ENCODE data around the gene OR1D5.
"Not testable (repeated sequence)": the region's sequence is repeated elsewhere in the genome, so short reads cannot be mapped to it uniquely, and the experiment has no call there.

OR1D5 gene

DNA sequence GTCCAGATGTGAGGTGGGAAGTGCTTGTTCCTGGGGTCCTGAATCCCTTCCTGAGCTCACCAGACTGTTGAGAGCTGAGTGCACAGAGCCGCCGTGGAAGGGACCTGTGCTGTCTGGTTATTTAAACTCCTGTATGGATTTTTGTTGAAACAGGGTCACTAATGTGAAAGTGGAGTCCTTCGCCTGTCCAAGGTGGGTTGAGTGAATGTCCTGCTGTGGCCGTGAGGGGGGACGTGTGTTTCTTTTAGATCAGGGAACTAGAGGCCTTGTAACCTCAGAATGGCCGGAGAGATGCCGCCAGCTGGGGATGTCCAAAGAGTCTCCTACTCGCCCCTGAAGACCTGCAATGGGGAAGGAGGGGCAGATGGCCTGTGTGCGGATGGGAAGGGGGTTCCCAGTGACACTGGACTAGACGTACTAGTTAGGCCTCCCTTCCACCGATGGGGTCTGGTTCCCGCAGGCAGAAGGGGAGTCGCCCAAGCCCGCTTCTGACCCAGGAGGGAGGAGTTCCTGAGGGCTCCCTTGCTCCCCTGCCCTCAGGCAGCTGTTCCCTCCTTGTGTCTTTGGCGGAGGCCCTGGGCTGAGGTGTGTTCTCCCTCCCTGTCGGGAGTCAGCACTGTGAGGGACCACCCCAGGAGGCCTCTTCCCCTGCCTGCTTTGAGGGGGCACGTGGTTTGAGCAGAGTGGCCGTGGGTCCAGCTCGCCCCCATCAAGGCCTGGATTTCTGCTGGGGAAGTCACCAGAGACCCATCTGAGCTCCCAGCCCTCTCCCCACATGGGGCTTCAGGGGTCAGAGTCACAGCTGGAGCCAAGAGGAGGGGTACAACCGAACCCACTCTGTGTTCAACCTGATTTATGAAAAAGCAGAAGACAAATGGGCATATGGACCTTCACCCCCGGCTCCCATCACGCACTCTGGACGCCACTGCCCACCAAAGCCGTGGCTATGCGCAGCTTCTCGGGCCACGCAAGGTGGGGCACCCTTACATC lies 30.9 kb downstream of the OR1D5 start:
- DNase-seq, result no peak

DNA sequence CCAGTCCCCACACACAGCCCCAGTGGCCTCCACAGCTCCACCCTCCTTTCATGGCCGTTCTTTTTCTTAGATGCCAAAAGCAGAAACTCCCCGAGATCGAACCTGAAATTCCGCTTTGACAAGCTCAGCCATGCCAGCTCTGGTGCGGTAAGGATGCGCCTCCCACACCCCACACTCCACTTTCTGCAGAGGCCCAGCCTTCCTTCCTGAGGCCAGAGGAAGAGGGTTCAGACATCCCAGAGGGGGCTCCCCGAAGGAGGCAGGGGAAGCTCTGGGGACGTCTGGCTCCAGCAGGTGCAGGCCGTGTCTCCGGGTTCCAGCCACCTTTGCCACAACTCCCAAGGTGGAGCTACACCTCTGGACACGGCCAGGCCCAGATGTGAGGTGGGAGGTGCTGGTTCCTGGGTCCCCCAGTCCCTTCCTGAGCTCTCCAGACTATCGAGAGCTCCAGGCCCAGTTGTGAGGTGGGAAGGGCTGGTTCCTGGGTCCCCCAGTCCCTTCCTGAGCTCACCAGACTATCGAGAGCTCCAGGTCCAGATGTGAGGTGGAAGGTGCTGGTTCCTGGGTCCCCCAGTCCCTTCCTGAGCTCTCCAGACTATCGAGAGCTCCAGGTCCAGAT lies 32.4 kb downstream of the OR1D5 start:
- not testable (repeated sequence) for DNase-seq

DNA sequence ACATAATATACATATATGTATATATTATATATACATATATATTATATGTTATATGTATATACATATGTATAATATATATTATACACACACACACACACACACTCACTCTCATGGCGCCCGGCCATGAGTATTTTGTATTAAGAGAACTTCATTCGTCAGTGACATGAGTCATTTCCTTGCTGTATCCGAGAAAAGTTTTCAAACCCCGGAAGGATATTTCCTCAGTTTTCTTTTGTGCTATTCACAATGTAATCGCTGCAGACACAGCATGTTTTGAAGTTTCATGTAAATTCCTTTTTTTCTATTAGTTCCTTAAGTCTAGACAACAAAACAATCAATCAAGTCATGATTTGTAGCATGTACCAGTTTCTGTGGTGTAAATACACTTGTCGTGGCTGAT lies 33.3 kb downstream of the OR1D5 start:
- no peak for DNase-seq

DNA sequence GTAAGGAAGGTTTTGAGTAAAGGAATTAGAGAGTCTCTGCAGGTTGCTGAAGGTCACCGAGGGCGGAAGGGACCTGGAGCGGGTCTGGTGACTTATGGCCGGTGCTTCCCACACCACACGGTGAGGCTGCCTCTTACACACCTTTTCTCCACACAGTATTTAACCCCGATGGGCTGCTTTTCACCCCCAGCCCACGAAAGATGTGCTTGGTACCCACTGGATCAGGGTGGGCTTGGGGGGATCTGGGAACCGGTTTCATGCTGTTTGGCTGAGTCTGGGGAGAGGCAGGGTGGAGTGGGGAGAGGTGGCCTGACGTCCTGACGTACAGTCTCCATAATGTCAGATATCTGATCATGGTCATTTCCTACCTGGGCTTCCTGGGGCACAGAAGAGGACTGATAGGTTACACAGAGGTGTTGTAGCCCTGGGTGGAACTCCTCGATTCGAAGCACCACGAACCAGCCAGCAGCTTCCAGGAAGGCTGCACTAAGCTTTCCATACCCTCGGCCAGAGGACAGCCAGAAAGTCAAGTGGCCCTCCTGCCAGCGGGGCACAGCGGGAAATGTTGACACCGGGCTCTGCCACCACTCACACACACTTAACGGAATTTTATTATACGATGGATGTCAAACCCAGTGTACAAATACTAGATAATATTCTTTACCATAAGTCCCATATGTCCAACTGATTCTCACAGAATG lies 34.0 kb downstream of the OR1D5 start:
- no peak for DNase-seq

DNA sequence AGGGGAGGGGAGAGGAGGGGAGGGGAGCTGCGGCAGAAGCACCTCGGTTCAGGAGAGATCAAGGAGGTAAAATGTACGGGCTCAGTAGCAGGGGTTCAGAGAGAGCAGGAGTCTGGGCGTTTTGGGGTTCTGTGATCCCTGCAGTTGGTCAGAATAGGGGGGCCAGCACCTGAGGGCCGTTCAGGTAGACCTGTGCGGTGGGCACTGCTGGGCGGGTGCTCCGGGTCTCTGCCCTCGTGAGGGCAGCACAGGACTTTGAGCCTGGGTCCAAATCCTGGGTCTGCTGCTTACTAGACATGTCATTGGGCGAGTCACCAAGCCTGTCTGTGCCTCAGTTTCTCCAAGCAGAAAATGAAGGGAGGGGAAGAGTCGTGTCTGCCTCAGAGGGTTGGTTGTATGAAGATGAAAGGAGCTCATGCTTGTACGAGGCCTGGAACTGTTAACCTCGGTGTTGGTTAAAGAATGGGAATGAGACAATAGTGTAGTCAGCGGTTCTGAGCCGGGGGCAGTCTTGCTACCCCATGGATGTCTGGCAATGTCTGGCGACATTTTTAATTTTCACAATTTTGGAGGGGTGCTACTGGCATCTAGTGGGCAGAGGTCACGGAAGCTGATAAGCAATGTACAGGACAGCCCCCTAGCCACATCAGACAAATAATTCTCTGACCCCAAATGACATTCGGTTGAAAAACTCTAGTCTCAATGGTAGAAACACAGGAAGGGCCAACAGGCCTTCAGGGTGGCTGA lies 35.4 kb downstream of the OR1D5 start:
- no peak for DNase-seq

DNA sequence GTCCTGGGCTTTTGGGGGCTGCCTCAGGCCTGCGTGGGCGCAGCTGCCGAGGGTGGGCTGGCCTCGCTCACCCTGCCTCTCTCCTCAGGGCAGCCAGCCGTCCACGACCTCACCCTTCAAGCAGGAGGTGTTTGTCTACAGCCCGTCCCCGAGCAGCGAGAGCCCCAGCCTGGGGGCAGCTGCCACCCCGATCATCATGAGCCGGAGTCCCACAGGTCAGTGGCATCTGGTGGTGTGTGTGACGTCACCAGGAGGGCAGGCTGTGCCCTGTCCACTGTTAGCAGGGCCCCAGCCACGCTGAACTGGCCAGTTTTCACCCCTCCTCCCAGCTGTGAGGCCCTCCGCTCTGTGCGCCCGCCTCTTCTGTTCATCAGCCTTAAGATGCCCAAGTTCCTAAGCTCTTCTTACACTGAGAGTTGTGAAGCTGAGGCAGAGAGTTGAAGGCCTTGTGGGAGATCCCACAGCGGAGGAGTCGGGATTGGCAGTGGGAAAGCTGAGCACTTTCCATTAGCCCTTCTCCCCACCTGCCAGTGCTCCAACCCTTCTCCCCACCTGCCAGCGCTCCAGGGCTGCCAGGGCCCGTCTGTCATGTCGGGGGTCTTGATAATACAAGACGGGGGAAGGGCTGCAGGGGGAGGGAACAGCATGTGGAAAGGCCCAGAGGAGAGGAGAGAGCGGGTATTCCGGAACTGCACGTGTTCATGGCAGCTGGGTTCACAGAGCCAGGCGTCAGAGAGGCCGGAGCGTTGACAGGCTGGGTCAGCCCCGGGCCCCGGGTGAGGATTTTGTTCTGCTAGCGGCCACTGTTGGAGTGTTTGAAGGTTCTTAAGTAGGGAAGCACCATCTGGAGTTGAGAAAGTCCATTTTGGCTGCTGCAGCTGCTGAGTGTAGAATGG lies 36.3 kb downstream of the OR1D5 start:
- DNase-seq, result no peak

DNA sequence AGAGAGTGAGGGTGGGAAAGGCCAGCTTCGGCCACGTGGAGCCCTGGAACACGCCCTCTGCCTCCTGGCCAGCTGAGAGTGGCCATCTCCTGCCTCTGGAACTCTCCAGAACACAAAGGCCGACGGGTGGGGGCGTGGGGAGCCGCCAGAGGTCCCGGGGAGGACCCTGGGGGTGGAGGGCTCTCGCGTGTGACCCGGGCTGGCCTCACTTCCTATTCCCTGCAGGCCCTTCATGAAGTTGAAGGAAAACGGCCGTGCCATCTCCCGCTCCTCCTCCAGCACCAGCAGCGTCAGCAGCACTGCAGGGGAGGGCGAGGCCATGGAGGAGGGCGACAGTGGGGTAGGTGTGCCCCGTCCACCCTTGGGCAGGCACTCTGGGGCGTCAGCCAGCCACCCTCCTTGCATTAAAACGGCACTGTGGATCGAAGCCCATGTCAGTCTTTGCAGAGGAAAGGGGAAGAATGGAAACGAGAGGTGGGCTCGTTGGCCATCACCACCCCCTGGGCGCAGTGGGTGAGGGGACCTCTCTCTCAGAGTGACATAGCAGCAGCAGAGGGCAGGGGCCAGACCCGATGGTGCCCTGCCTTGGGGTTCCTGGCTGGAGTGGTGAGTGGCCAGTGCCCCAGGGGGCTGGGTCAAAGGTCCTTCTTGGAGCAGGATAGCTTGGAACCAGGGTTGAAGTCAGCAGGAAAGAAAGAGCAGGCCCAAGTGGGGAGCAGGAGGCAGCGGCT lies 37.1 kb downstream of the OR1D5 start:
- DNase-seq, result no peak

DNA sequence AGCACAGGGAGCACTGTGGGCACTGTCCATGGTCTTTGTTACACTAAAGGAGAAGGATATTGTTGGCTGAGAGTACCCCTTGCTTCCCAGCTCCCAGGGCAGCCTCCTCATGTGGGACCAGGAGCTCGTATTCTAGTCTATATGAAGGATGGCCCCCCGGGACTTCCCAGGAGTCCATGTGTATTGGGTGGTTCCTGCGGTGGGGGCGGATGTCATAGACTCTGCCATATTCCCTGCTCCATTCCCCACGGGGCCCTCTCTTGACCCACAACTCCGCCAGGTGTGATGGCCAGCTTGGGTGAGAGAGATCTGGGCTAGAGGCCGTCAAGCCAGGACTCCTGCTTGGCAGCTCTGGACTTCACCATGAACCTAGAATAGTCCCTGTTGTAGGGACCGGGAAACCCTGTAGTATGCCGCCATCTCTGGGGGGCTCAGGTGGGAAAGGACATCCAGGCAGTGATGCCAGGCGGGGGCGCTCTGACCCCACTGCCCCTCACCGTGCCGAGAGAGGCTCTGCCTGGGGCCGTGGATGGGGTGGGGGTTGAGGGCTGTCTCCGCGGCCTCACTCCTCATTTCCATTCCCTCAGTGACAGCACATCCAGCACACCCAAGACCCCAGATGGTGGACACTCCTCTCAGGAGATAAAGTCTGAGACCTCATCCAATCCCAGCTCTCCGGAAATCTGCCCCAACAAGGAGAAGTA lies 37.8 kb downstream of the OR1D5 start:
- no peak for DNase-seq

DNA sequence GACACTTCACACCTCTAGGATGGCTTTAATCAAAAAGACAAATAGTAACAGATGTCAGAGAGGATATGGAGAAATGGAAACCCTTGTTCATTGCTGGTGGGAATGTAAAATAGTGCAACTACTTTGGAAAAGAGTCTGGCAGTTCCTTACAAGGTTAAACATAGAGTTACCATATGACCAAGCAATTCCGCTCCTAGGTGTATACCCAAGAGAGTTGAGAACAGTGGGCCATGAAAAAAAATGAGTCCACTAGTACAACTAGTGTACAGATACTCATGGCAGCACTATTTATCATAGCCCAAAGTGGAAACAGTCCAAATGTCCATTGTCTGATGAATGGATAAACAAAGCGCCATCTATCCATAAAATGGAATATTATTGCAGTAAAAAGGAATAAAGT lies 39.1 kb downstream of the OR1D5 start:
- no peak for DNase-seq

DNA sequence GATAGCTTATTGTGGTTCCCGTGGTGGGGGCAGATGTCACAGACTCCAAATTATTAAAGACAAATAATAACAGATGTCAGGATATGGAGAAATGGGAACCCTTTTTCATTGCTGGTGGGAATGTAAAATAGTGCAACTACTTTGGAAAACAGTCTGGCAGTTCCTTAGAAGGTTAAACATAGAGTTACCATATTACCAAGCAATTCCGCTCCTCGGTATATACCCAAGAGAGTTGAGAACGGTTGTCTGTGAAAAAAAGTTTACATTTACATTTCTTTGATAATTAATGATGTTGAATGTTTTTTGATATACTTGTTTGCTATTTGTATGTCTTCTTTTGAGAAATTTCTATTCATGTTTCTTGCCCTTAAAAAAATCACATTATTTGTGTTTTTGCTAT lies 41.2 kb downstream of the OR1D5 start:
- no peak for DNase-seq

DNA sequence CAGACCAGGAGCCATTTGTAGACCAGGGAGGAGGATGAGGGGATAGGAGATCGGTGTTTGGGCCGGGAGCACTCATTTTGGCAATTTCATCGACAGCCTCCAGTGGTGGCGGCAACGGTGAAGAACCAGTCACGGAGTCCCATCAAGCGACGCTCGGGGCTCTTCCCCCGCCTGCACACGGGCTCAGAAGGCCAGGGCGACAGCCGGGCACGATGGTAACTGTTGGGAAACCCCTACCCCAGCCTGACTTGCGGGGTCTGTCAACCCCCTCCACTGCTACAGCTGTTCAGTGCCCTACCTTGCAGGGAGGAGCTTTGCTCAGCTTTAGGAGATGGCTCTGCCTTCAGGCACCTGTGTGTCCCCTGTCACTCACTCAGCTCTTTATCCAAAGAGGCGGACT lies 43.0 kb downstream of the OR1D5 start:
- no peak for DNase-seq

DNA sequence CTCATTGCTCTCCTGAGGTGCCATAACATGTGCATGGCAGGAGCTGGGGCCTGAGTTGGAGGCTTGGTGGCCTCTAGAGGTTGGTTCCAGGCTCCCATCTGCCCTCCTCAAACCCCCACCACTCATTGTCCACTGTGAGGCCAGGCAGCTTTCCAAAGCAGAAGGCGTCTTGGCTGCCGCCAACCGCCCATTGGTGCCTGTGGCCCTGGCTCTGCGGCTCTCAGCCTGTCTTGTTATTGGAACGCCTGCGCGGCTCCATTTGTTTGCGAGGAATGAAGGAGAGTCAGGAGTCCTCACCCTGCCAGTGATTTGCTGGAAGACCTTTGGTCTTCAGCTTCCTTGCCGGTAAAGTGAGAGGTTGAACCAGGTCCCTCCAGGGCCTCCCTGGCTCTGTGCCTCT lies 43.6 kb downstream of the OR1D5 start:
- peak in 1 of 56 donors; percentile 24 for DNase-seq

DNA sequence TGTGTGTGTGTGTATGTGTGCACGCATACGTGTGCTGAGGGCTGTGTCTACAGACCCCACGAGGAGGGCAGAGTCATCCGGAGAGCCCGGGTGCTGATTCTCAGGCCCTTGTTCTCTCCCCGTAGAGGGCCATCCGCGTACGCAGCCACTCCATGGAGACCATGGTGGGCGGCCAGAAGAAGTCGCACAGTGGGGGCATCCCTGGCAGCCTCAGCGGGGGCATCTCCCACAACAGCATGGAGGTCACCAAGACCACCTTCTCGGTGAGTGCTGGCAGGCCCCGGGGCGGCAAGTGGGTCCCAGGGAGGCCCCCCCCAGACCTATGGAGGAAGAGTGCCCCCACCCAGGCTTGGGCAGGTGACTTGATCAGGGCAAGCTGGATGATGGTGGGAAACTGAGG lies 45.5 kb downstream of the OR1D5 start:
- DNase-seq, result no peak

DNA sequence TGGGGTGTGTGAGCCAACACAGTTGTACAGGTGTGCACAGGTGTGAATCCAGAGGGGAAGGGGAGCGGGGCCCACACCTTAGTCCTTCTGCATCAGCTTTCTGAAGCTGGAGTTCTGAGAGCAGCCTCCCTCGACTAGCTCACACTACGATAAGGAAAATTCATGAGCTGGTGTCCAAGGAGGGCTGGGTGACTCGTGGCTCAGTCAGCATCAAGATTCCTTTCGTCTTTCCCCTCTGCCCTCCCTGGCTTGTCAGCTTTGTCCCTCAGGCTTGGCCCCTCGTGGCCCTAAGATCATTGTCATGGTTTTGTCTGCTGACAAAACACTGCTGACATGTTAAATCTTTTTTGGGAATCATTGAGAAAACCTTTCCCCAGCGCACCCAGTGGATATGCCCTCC lies 47.5 kb downstream of the OR1D5 start:
- DNase-seq, result no peak

DNA sequence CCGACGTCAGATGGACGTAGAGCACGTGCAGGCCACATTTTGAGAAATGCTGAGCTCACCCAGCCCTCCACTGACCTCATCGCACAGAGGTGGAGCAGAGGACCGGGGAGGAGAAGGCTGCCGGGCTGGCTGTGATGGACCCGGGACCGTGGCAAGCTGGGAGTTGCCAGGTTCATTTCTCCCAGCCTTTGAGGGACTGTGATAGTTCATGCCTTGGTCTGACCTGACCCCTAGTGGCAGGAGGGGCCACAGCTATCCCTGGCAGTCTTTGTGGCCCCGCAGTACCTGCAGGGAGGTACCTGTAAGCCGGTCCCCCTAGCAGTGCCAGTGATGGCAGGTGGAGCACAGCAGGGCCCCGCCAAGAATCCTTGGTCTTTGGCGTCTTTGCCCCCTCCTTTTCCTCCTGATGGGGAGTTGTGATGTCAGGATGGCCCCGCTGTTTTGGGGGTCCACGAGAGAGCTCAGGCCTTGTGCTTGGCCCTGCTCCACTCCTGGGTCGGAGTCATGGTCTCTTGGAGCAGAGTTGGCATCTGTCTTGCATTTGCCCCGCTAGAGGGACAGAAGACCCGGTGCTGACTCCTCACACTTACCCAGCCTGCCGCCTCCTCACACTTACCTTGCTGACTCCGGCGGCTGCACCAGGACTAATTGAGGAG lies 50.4 kb downstream of the OR1D5 start:
- DNase-seq, result peak in 40 of 56 donors; percentile 7 to 76 (median 41)
